ENCODE results near the gene RIMS3. TPM values are rescaled to one million over a fixed set of nuclear protein-coding genes. Genes with fewer than 3 reads are reported as not detected.
A peak's percentile ranks its signal among the peaks of the same experiment; 100 is the strongest.

The RIMS3 gene
- polyA plus RNA-seq, 1 donor from 2014 or later, result 31.6 TPM

- Histone ChIP-seq H3K36me3 (ENCODE audit: insufficient read depth, low read length) (no peaks in the 10 kb centered on the region), H2AFZ (ENCODE audit: low read depth, low read length) (peak overlapping the region; percentile 51), H3K79me2 (replicated peaks; ENCODE audit: insufficient read depth, low read length) (no peaks in the 10 kb centered on the region), H3K9ac (ENCODE audit: low read length) (peak overlapping the region; percentile 65), H3K4me3 (ENCODE audit: low read length) (peak overlapping the region; percentile 71), H3K9me3 (ENCODE audit: low read length) (no peaks in the 10 kb centered on the region), H4K20me1 (ENCODE audit: insufficient read depth) (no peaks in the 10 kb centered on the region), H3K9me2 (ENCODE audit: insufficient read depth, low read length) (no peaks in the 10 kb centered on the region), H3K4me2 (ENCODE audit: low read length) (peak overlapping the region; percentile 44), H3K27ac (ENCODE audit: low read length) (no peak overlapping the region), H3K27me3 (ENCODE audit: insufficient read depth, low read depth, low read length) (no peaks in the 10 kb centered on the region), H3F3A (ENCODE audit: insufficient read depth, low read length, poor library complexity, severe bottlenecking) (no peaks in the 10 kb centered on the region)
- TF ChIP-seq POLR2AphosphoS5 (IDR thresholded peaks at IDR 0.05) (no peak), RAD21 (conservative IDR thresholded peaks at IDR 0.05) (no peak), TAF1 (IDR thresholded peaks at IDR 0.05; ENCODE audit: low read depth) (no peak), SMC3 (conservative IDR thresholded peaks at IDR 0.05; ENCODE audit: poor library complexity) (no peak), EZH2 (IDR thresholded peaks at IDR 0.05; ENCODE audit: borderline replicate concordance, insufficient read depth, low read length, poor library complexity, severe bottlenecking) (no peak), EP300 (conservative IDR thresholded peaks at IDR 0.05; ENCODE audit: poor library complexity, severe bottlenecking) (no peak), MXI1 (conservative IDR thresholded peaks at IDR 0.05; ENCODE audit: poor library complexity, severe bottlenecking) (no peak)
- TF ChIP-seq, protein P1, sequence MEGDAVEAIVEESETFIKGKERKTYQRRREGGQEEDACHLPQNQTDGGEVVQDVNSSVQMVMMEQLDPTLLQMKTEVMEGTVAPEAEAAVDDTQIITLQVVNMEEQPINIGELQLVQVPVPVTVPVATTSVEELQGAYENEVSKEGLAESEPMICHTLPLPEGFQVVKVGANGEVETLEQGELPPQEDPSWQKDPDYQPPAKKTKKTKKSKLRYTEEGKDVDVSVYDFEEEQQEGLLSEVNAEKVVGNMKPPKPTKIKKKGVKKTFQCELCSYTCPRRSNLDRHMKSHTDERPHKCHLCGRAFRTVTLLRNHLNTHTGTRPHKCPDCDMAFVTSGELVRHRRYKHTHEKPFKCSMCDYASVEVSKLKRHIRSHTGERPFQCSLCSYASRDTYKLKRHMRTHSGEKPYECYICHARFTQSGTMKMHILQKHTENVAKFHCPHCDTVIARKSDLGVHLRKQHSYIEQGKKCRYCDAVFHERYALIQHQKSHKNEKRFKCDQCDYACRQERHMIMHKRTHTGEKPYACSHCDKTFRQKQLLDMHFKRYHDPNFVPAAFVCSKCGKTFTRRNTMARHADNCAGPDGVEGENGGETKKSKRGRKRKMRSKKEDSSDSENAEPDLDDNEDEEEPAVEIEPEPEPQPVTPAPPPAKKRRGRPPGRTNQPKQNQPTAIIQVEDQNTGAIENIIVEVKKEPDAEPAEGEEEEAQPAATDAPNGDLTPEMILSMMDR (IDR thresholded peaks at IDR 0.05; ENCODE audit: poor library complexity, severe bottlenecking), result no peak
- TF ChIP-seq, protein P2, sequence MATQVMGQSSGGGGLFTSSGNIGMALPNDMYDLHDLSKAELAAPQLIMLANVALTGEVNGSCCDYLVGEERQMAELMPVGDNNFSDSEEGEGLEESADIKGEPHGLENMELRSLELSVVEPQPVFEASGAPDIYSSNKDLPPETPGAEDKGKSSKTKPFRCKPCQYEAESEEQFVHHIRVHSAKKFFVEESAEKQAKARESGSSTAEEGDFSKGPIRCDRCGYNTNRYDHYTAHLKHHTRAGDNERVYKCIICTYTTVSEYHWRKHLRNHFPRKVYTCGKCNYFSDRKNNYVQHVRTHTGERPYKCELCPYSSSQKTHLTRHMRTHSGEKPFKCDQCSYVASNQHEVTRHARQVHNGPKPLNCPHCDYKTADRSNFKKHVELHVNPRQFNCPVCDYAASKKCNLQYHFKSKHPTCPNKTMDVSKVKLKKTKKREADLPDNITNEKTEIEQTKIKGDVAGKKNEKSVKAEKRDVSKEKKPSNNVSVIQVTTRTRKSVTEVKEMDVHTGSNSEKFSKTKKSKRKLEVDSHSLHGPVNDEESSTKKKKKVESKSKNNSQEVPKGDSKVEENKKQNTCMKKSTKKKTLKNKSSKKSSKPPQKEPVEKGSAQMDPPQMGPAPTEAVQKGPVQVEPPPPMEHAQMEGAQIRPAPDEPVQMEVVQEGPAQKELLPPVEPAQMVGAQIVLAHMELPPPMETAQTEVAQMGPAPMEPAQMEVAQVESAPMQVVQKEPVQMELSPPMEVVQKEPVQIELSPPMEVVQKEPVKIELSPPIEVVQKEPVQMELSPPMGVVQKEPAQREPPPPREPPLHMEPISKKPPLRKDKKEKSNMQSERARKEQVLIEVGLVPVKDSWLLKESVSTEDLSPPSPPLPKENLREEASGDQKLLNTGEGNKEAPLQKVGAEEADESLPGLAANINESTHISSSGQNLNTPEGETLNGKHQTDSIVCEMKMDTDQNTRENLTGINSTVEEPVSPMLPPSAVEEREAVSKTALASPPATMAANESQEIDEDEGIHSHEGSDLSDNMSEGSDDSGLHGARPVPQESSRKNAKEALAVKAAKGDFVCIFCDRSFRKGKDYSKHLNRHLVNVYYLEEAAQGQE (IDR thresholded peaks at IDR 0.05; ENCODE audit: borderline replicate concordance), result no peak
These were observed 691 bp downstream of the RIMS3 start for GRCh38 chr1:40664791-40665190.

GRCh38 chr1:40664167-40664537 is 1.3 kb downstream of the RIMS3 start:
- H3F3A ChIP-seq (ENCODE audit: insufficient read depth, low read length, poor library complexity, severe bottlenecking), result no peaks in the 10 kb centered on the region
- H4K20me1 ChIP-seq (ENCODE audit: insufficient read depth), result no peaks in the 10 kb centered on the region
- no peak overlapping the region for H3K4me2 ChIP-seq (ENCODE audit: low read length)
- H3K9me3 ChIP-seq (ENCODE audit: low read length), result no peaks in the 10 kb centered on the region
- no peaks in the 10 kb centered on the region for H3K27me3 ChIP-seq (ENCODE audit: insufficient read depth, low read depth, low read length)
- H3K4me3 ChIP-seq (ENCODE audit: low read length), result peak overlapping the region; percentile 71
- no peak overlapping the region for H3K27ac ChIP-seq (ENCODE audit: low read length)
- no peaks in the 10 kb centered on the region for H3K36me3 ChIP-seq (ENCODE audit: insufficient read depth, low read length)
- H2AFZ ChIP-seq (ENCODE audit: low read depth, low read length), result no peak overlapping the region
- no peaks in the 10 kb centered on the region for H3K9me2 ChIP-seq (ENCODE audit: insufficient read depth, low read length)
- TF ChIP-seq, protein P1 (IDR thresholded peaks at IDR 0.05; ENCODE audit: poor library complexity, severe bottlenecking), result no peak
- TF ChIP-seq RAD21 (conservative IDR thresholded peaks at IDR 0.05) (no peak), TAF1 (IDR thresholded peaks at IDR 0.05; ENCODE audit: low read depth) (no peak), SMC3 (conservative IDR thresholded peaks at IDR 0.05; ENCODE audit: poor library complexity) (no peak), EP300 (conservative IDR thresholded peaks at IDR 0.05; ENCODE audit: poor library complexity, severe bottlenecking) (no peak), POLR2AphosphoS5 (IDR thresholded peaks at IDR 0.05) (no peak), MXI1 (conservative IDR thresholded peaks at IDR 0.05; ENCODE audit: poor library complexity, severe bottlenecking) (no peak)
- TF ChIP-seq, protein P2 (IDR thresholded peaks at IDR 0.05; ENCODE audit: borderline replicate concordance), result no peak
- no peak overlapping the region for H3K9ac ChIP-seq (ENCODE audit: low read length)
- H3K79me2 ChIP-seq (replicated peaks; ENCODE audit: insufficient read depth, low read length), result no peaks in the 10 kb centered on the region

Measured in neural cell (in vitro differentiated cells).